Effector memory CD8-positive, alpha-beta T cell (primary cell): ENCODE measurements around the gene CAMTA1.
"Not testable (repeated sequence)": the region's sequence is repeated elsewhere in the genome, so short reads cannot be mapped to it uniquely, and the experiment has no call there.

Experiments
- ATAC-seq: fragments of 150-1000 bp; cut with Tn5 transposase; replicated peaks from 2 replicates; pipeline ENCODE4 v1.10.0; 2021; ENCODE audit warnings: mild to moderate bottlenecking, moderate library complexity
- DNase-seq, 3 experiments: peaks; one replicate each; pipeline ENCODE4 v3.0.0; 2021
- H3K27ac Mint-ChIP-seq, 2 donors: one replicate each; pipeline ENCODE4 v1.8.0; 2022; ENCODE audit warnings: mild to moderate bottlenecking in 2 of 2, mixed read lengths in 2 of 2, moderate library complexity in 2 of 2
- H3K27me3 Mint-ChIP-seq, 2 donors: one replicate each; pipeline ENCODE4 v1.8.0; 2022; ENCODE audit warnings: mixed read lengths in 2 of 2
- H3K36me3 Mint-ChIP-seq: one replicate; pipeline ENCODE4 v1.8.0; 2022; ENCODE audit warnings: mild to moderate bottlenecking, moderate library complexity, mixed read lengths; ENCODE audit not compliant: insufficient read depth
- H3K4me1 Mint-ChIP-seq, 2 donors: one replicate each; pipeline ENCODE4 v1.8.0; 2022; ENCODE audit warnings: low read depth in 2 of 2, mixed read lengths in 2 of 2
- H3K4me3 Mint-ChIP-seq, 2 donors: one replicate each; pipeline ENCODE4 v1.8.0; 2022; ENCODE audit warnings: mild to moderate bottlenecking in 2 of 2, mixed read lengths in 2 of 2, moderate library complexity in 2 of 2
- H3K9me3 Mint-ChIP-seq, 2 donors: one replicate each; pipeline ENCODE4 v1.8.0; 2022; ENCODE audit warnings: mixed read lengths in 2 of 2

The CAMTA1 gene

DNA sequence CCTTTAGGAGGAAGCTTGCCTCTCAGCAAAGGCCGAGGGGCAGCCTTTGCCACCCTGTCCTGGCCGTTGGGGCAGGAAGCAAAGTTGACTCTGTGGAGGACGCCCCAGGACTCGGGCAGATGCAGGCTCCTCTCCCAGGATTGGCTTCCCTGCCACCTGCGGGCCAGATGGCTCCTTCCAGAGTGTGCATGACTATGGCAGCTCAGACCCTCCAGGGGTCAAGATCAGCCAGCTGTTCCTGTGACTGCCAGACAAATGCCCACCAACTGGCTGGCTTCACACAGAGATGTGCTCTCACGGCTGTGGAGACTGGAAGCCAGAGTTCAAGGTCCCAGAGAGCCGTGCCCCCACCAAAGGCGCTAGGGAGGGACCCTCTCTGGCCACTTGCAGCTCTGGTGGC lies 898.9 kb downstream of the CAMTA1 start:
- Mint-ChIP-seq H3K36me3 (no peaks in the 10 kb centered on the region), H3K27me3 (peaks cover 21 to 23% of the 10 kb centered on the region in 2 donors), H3K4me1 (peaks cover 0 to 9% of the 10 kb centered on the region in 2 donors), H3K27ac (no peak overlapping the region), H3K9me3 (no peaks in the 10 kb centered on the region), H3K4me3 (no peak overlapping the region)
- no peak for DNase-seq
- ATAC-seq, result no peak

DNA sequence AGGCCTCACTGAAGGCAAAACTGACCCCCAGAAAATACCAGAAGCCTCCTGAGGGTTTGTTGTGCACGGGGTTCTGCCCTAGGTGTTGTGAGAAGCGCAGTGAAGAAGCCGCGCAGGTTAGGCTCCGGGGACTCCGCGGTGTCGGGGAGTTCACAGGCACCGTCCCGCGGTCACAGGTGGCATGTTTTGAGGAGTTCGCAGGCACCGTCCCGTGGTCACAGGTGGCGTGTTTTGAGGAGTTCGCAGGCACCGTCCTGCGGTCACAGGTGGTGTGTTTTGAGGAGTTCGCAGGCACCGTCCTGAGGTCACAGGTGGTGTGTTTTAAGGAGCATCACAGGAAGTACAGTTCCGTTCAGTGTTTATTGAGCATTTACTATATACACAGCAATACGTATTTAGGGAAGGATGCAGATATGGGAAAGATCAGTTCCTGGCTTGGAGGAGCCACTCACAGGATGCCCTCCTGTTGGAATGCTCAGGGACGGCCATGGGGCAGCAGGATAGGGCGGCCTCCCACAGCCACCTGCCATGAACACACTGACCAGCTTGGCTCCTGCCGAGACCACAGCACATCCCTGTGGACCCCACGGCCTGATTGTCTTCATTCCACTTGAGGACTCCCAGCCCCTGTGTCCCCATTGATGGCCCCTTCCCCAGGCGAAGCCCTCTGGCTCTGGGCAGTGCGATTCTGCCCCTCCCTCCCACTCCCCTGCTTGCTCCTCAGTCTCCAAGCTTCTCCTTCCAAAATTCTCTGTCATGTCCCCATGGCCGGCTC lies 899.8 kb downstream of the CAMTA1 start:
- ATAC-seq, result no peak
- H3K4me3 Mint-ChIP-seq, result no peak overlapping the region
- no peak for DNase-seq
- peaks cover 21 to 23% of the 10 kb centered on the region in 2 donors for H3K27me3 Mint-ChIP-seq
- no peaks in the 10 kb centered on the region for H3K9me3 Mint-ChIP-seq
- no peak overlapping the region for H3K27ac Mint-ChIP-seq
- no peaks in the 10 kb centered on the region for H3K36me3 Mint-ChIP-seq
- H3K4me1 Mint-ChIP-seq, result peaks cover 0 to 6% of the 10 kb centered on the region in 2 donors

DNA sequence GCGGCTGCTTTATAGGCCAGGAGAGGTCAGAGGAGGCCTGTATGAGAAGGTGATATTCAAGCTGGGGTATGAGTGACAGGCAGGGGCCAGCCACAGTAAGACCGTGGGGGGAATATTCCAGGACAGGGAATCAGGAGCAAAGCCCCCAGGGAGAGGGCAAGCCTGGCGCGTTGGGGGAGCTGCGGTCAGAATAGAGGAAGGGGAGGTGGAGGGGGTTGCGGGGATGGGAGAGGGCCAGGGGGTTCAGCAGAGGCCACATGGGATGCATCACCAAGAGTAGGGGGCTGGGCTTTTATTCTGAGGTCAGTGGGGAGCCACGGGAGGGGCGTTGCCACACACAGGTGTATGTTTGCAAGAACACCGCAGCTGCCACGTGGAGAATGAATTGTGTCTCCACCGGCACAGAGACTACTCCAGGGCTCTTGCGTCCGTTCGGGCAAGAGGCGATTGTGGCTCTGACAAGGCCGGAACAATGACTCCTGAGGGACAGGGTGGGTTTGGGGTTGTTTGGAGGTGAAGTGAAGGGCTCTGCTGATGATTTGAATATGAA lies 901.1 kb downstream of the CAMTA1 start:
- no peak overlapping the region for H3K4me3 Mint-ChIP-seq
- no peaks in the 10 kb centered on the region for H3K36me3 Mint-ChIP-seq
- no peak for DNase-seq
- no peak overlapping the region for H3K27ac Mint-ChIP-seq
- peaks cover 0 to 2% of the 10 kb centered on the region in 2 donors for H3K4me1 Mint-ChIP-seq
- H3K27me3 Mint-ChIP-seq, result peaks cover 29 to 30% of the 10 kb centered on the region in 2 donors
- ATAC-seq, result no peak
- H3K9me3 Mint-ChIP-seq, result no peaks in the 10 kb centered on the region

DNA sequence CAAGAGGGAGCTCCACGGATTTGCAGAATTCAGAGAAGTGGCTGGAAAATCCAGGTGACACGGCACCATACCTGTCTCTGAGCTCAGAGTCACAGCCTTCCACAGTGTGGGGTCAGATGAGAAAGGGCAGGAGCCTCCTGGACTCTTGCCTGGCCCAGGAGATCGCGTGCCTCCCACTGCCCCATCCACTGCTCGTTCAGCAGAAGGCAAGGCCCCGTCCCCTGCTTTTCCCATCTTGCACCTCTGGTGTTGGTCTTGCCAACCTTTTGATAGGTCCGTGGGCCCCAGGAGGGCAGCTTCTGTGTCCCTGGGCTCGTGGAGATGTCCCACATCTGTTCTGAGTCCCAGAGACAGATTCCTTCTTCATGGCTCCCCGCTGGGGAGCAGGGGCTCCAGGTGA lies 902.2 kb downstream of the CAMTA1 start:
- ATAC-seq (no peak), DNase-seq (no peak)
- peaks cover 0 to 2% of the 10 kb centered on the region in 2 donors for H3K4me1 Mint-ChIP-seq
- H3K27ac Mint-ChIP-seq, result no peak overlapping the region
- no peak overlapping the region for H3K4me3 Mint-ChIP-seq
- H3K36me3 Mint-ChIP-seq, result no peaks in the 10 kb centered on the region
- H3K27me3 Mint-ChIP-seq, result peaks cover 33 to 35% of the 10 kb centered on the region in 2 donors
- peaks cover 0 to 1% of the 10 kb centered on the region in 2 donors for H3K9me3 Mint-ChIP-seq

DNA sequence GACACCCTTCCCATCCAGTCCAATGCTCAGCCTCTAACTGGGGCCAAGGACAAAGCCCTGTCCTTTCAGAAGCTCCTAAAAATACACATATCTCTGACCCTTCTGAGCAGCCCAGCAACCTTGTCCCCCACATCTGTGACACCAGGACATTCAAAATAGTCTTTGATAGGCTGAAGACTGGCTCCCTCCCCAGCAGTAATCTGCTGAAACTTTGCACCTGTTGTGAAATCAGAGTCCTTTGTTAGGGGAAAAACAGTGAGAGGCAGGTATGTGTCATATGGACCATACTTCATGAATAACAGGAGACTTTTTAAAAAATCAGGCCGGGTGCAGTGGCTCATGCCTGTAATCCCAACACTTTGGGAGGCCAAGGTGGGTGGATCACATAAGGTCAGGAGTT lies 903.4 kb downstream of the CAMTA1 start:
- Mint-ChIP-seq H3K36me3 (no peaks in the 10 kb centered on the region), H3K4me3 (no peak overlapping the region), H3K9me3 (peaks cover 0 to 10% of the 10 kb centered on the region in 2 donors), H3K27me3 (peaks cover 44 to 46% of the 10 kb centered on the region in 2 donors), H3K27ac (no peak overlapping the region), H3K4me1 (peaks cover 0 to 2% of the 10 kb centered on the region in 2 donors)
- ATAC-seq (no peak), DNase-seq (no peak)

DNA sequence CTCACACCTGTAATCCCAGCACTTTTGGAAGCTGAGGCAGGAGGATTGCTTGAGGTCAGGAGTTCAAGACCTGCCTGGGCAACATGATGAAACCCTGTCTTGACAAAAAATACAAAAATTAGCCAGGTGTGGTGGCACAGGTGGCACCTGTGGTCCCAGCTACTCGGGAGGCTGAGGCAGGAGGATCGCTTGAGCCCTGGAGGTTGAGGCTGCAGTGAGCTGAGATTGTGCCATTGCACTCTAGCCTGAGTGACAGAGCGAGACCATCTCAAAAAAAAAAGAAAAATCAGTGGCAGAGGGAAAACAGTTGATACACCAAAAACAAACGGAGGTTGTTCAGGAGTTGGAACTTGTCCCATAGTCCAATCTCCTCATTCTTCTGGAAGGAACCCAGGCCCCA lies 904.1 kb downstream of the CAMTA1 start:
- H3K27me3 Mint-ChIP-seq, result peaks cover 50 to 51% of the 10 kb centered on the region in 2 donors
- not testable (repeated sequence) for H3K36me3 Mint-ChIP-seq, DNase-seq, ATAC-seq, H3K27ac Mint-ChIP-seq, H3K4me1 Mint-ChIP-seq, H3K4me3 Mint-ChIP-seq
- peaks cover 0 to 10% of the 10 kb centered on the region in 2 donors for H3K9me3 Mint-ChIP-seq

DNA sequence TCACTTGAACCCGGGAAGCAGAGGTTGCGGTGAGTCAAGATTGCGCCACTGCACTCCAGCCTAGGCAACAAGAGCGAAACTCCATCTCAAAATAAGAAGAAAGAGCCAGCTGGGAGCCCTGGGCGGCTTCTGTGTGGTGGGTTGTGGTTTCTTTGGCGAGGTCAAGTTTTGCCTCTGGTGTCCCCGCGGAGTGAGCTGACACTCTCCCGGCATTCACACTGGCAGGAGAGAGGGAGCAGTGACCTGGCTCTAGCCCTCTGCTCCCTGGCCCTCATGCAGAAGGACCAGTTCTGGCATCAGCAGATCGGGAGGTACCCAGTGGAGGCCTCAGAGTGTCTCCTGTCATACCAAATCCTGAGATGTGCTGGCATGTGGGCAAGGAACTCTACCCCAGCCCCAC lies 904.8 kb downstream of the CAMTA1 start:
- DNase-seq (no peak), ATAC-seq (no peak)
- H3K4me3 Mint-ChIP-seq, result no peak overlapping the region
- no peaks in the 10 kb centered on the region for H3K36me3 Mint-ChIP-seq
- H3K4me1 Mint-ChIP-seq, result peaks cover 0 to 2% of the 10 kb centered on the region in 2 donors
- peaks cover 0 to 10% of the 10 kb centered on the region in 2 donors for H3K9me3 Mint-ChIP-seq
- peaks cover 45 to 51% of the 10 kb centered on the region in 2 donors for H3K27me3 Mint-ChIP-seq
- H3K27ac Mint-ChIP-seq, result no peak overlapping the region

DNA sequence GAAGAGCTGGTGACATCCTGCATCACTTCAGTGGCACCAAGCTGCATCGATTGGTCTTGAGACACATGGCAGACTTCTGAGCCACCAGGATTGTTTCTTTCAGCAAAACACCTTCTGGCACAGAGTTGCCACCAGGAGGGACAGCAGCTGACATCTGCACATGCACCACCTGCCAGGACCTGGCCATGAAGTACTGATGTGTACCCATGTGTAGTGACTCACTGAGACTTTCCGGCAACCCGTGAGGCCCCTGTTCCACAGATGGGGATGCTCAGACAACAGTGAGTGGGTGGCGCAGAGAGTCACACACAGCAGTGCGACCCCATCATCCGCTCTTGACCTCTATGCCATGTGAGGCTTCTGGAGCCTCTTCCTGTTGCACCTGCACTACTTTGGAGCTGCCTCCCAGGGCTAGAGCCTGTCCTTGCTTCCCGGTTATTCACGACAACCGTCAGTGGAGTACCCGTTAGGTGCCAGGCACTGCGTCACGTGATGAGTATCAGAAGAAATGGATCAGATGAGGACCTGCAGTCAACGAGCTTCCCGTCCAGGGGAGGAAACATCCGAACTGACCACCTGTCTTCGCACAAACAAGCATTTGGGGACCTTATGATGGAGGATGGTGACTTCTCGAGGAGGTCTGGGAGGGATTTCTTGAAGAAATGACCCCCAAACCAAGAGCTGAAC lies 905.4 kb downstream of the CAMTA1 start:
- H3K4me1 Mint-ChIP-seq, result peaks cover 0 to 2% of the 10 kb centered on the region in 2 donors
- peaks cover 0 to 10% of the 10 kb centered on the region in 2 donors for H3K9me3 Mint-ChIP-seq
- no peak for ATAC-seq
- H3K36me3 Mint-ChIP-seq, result no peaks in the 10 kb centered on the region
- H3K27ac Mint-ChIP-seq, result no peak overlapping the region
- peaks cover 42 to 45% of the 10 kb centered on the region in 2 donors for H3K27me3 Mint-ChIP-seq
- no peak for DNase-seq
- no peak overlapping the region for H3K4me3 Mint-ChIP-seq

DNA sequence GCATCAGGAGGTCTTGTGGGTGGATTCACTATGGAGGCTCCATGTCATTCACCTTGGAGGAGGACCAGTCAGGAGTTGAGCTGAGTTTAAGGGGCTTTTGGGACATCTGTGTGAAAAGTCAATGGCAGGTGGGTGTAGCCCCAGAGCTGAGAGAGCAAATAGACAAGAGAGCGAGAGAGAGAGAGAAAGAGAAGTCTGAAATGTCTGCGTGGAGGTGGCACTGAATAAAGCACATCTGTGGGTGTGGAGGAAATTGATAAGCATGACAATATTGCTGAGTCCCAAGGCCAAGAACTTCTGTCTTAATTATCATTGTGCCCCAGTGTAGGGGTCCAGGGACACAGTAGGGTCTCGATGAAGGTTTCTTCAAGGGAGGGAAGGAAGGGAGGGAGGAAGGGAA lies 906.3 kb downstream of the CAMTA1 start:
- peaks cover 0 to 2% of the 10 kb centered on the region in 2 donors for H3K4me1 Mint-ChIP-seq
- ATAC-seq (no peak), DNase-seq (no peak)
- no peak overlapping the region for H3K4me3 Mint-ChIP-seq
- H3K27me3 Mint-ChIP-seq, result peaks cover 36 to 44% of the 10 kb centered on the region in 2 donors
- H3K36me3 Mint-ChIP-seq, result no peaks in the 10 kb centered on the region
- peaks cover 0 to 10% of the 10 kb centered on the region in 2 donors for H3K9me3 Mint-ChIP-seq
- no peak overlapping the region for H3K27ac Mint-ChIP-seq

DNA sequence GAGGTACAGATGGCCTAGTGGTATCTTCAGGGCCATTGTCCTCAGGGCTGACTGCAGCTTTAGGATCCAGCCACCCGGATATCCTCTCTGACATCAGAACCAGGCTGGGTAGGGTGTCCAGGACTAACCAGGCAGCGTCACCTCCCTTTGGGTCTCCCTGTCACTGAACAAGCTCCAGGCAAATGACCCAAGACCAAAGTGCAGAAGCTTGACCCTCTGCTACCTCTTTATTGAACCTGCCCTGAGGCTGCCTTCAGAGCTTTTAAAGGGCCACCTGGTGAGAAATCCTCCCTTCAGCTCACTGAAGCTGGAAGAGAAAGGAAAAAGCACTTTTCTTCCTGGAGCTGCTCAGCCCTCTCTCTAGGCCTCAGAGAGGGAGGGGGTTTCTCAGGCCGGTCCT lies 906.8 kb downstream of the CAMTA1 start:
- Mint-ChIP-seq H3K36me3 (no peaks in the 10 kb centered on the region), H3K27ac (no peak overlapping the region), H3K27me3 (peaks cover 31 to 39% of the 10 kb centered on the region in 2 donors), H3K4me3 (no peak overlapping the region), H3K4me1 (peaks cover 0 to under 1% of the 10 kb centered on the region in 2 donors), H3K9me3 (peaks cover 0 to 10% of the 10 kb centered on the region in 2 donors)
- no peak for ATAC-seq
- DNase-seq, result no peak

DNA sequence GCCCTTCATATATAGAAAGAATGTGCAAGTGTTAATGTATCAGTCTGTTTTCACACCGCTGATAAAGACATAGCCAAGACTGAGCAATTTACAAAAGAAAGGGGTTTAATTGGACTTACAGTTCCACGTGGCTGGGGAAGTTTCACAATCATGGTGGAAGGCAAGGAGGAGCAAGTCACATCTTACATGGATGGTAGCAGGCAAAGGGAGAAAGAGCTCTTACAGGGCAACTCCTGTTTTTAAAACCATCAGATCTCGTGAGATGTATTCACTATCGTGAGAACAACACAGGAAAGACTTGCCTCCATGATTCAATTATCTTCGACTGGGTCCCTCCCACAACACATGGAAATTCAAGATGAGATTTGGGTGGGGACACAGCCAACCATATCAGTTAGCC lies 907.8 kb downstream of the CAMTA1 start:
- not testable (repeated sequence) for ATAC-seq, H3K27ac Mint-ChIP-seq, DNase-seq, H3K4me3 Mint-ChIP-seq, H3K4me1 Mint-ChIP-seq, H3K36me3 Mint-ChIP-seq
- Mint-ChIP-seq H3K9me3 (peaks cover 0 to 10% of the 10 kb centered on the region in 2 donors), H3K27me3 (peaks cover 29 to 35% of the 10 kb centered on the region in 2 donors)

DNA sequence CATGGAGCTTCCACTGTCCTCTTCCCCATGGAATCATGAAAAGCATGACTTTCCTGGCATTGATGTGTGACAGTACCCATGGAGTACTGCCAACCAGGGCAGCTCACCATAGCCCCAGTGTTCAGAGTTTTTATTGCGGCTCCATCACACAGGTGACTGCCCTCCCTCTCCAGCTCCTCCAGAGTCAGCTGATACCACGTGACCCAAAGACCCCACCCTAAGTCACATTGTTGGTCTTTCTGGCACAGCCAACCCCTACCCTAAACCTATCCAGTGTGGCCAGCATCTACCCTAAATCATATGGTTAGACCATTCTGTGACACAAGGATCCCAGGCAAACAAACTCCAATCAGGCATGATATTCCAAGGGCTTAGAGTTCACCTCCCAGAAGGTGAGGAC lies 908.4 kb downstream of the CAMTA1 start:
- Mint-ChIP-seq H3K4me1 (peaks cover 0 to under 1% of the 10 kb centered on the region in 2 donors), H3K27me3 (peaks cover 29 to 35% of the 10 kb centered on the region in 2 donors), H3K9me3 (peaks cover 0 to 10% of the 10 kb centered on the region in 2 donors), H3K36me3 (no peaks in the 10 kb centered on the region), H3K4me3 (no peak overlapping the region), H3K27ac (no peak overlapping the region)
- no peak for ATAC-seq
- DNase-seq, result no peak

DNA sequence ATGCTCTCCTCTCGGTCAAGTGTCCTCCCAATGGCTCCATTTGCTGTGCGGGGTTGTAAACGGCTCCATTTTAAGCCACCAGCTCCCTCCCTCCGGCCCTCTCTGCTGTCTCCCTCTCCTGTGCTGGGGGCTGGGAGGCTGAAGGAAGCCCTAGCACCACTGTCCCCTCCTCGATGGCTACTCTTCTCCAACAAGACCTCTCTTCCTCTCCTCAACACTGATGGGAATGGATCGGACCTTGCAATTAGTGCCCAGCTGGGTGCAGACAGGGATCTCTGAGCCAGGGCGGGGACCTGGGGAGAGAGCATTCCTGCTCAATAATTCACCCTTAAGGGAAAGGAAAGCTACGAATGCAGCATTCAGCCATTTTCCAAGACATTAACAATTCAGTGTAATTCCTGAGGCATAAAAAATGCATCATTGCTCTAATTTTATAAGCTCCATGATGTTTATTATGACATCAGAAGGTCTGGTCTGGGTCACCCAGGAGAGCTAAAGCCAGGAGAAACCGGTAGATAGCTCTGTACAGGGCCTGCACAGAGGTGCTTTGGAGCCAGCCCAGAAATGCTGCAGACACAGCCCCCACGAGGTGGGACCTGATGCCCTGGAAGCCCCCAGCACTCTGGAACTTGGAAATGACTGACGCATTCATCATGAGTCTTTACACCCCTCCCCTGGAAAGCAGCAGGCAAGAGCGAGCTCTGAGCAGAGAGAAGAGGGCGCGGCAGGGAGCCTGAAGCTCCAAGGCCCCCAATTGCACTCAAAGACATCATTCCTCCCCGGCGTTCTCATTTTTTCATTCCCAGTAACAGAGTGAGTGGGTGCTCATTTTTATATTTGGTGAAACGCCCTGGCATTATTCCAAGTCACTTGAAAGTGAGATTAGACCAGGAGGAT lies 909.6 kb downstream of the CAMTA1 start:
- H3K4me3 Mint-ChIP-seq, result no peak overlapping the region
- no peaks in the 10 kb centered on the region for H3K36me3 Mint-ChIP-seq
- H3K27ac Mint-ChIP-seq, result no peak overlapping the region
- peaks cover 10 to 12% of the 10 kb centered on the region in 2 donors for H3K4me1 Mint-ChIP-seq
- ATAC-seq, result no peak
- DNase-seq, result no peak
- H3K9me3 Mint-ChIP-seq, result peaks cover 0 to 10% of the 10 kb centered on the region in 2 donors
- H3K27me3 Mint-ChIP-seq, result peaks cover 29 to 35% of the 10 kb centered on the region in 2 donors
